NCI-H1694 treated with DMSO at 0.1 percent for 48 hours (cell line): ENCODE results near the gene HMG20B.
"Not testable (repeated sequence)": the region's sequence is repeated elsewhere in the genome, so short reads cannot be mapped to it uniquely, and the experiment has no call there.

Experiments
- DNase-seq: peaks from one replicate; lab custom pipeline; 2025; lab: John Stamatoyannopoulos, UW

HMG20B gene

GRCh38 chr19:3556423-3556977 lies 16.2 kb upstream of the HMG20B start:
- no peak for DNase-seq

- no peak for DNase-seq
Measured at GRCh38 chr19:3556978-3557460, 15.7 kb upstream of the HMG20B start.

GRCh38 chr19:3557461-3558248 lies 15.1 kb upstream of the HMG20B start, which contains the start of gene MFSD12:
MFSD12 (minus strand) TSS chr19:3557586; CDS start chr19:3557403, 183 bp downstream.
- DNase-seq, result peak; percentile 83

- DNase-seq, result no peak
Measured at GRCh38 chr19:3563709-3564524, 8.8 kb upstream of the HMG20B start.

GRCh38 chr19:3565139-3565538 lies 7.6 kb upstream of the HMG20B start:
- no peak for DNase-seq

GRCh38 chr19:3570042-3570441 lies 2.7 kb upstream of the HMG20B start:
- not testable (repeated sequence) for DNase-seq

- no peak for DNase-seq
Measured at GRCh38 chr19:3570606-3571011, 2.1 kb upstream of the HMG20B start.

- peak; percentile 94 for DNase-seq
Measured at GRCh38 chr19:3572132-3572854, 451 bp upstream of the HMG20B start.

- DNase-seq, result no peak
Measured at GRCh38 chr19:3573162-3573857, 566 bp downstream of the HMG20B start.

- DNase-seq, result peak; percentile 39
Measured at GRCh38 chr19:3573858-3574637, 1.3 kb downstream of the HMG20B start.

- DNase-seq, result peak; percentile 28
Measured at GRCh38 chr19:3575260-3575741, 2.6 kb downstream of the HMG20B start.

- no peak for DNase-seq
Measured at GRCh38 chr19:3575949-3576673, 3.4 kb downstream of the HMG20B start.

- no peak for DNase-seq
Measured at GRCh38 chr19:3576696-3577443, 4.1 kb downstream of the HMG20B start.

GRCh38 chr19:3577723-3578344 lies 5.1 kb downstream of the HMG20B start:
- DNase-seq, result no peak

GRCh38 chr19:3578390-3578789 lies 5.6 kb downstream of the HMG20B start:
- DNase-seq, result no peak

GRCh38 chr19:3580156-3580934 lies 7.6 kb downstream of the HMG20B start:
- no peak for DNase-seq

GRCh38 chr19:3581792-3582191 lies 9.0 kb downstream of the HMG20B start:
- DNase-seq, result not testable (repeated sequence)
